HUES64 (cell line): ENCODE measurements around the gene PLEKHM3.

Source experiments
- H3K27ac ChIP-seq: 2 replicates; pipeline ENCODE4 v1.7.0; 2013; ENCODE audit warnings: low read depth, low read length, inconsistent platforms
- H3K27me3 ChIP-seq: 2 replicates; pipeline ENCODE4 v1.6.1; 2013; ENCODE audit warnings: mild to moderate bottlenecking, low read length; ENCODE audit not compliant: insufficient read depth
- H3K36me3 ChIP-seq: 2 replicates; pipeline ENCODE4 v1.6.1; 2013; ENCODE audit warnings: mild to moderate bottlenecking, low read length; ENCODE audit not compliant: insufficient read depth
- H3K4me1 ChIP-seq: 2 replicates; pipeline ENCODE4 v1.6.1; 2013; ENCODE audit warnings: mild to moderate bottlenecking, low read length, moderate library complexity; ENCODE audit not compliant: insufficient read depth
- H3K4me3 ChIP-seq: 2 replicates; pipeline ENCODE4 v1.5.1; 2013; ENCODE audit warnings: mild to moderate bottlenecking, low read length, moderate library complexity
- H3K9ac ChIP-seq: 2 replicates; pipeline ENCODE4 v1.6.1; 2013; ENCODE audit warnings: mild to moderate bottlenecking, low read depth, low read length
- H3K9me3 ChIP-seq: 2 replicates; pipeline ENCODE4 v1.6.1; 2013; ENCODE audit warnings: low read depth, low read length; ENCODE audit not compliant: insufficient read depth
- WGBS: fragments of 150-250, 120-280 bp; methylation state at CpG from one replicate; pipeline ENCODE4 v1.1.7; 2013; ENCODE audit warnings: missing lambda C conversion rate; 5-methylcytosine and 5-hydroxymethylcytosine counted together

The PLEKHM3 gene

DNA sequence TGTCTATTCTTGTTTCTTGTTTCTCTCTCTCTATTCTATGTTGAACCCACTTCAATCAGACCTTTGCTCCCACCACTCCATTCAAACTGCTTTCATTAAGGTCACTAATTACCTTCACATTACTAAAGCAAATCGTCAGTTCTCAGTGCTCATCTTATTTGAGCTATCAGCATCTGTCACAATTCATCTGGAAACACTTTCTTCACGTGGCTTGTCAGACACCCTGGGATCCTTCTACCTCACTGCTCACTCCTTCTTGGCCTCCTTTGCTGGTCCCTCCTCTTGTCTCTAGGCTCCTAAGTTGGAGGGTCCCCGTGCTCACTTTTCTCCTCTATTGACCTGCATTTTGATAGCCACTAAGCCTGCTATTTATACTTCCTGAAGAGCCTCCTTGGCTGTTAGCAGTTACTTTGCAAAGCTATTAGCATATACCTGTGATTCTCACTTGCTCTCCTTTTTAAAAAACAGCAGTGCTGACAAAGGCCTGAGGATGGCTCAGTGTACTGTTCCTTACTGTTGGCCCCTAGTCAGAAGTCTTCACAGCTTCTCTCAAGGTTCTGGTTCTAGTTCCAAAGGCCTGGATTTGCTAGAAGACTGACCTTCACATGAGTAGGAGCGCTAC, 80.2 kb downstream of the PLEKHM3 start:
- H3K4me3 ChIP-seq = no peak overlapping the region
- no peaks in the 10 kb centered on the region for H3K9me3 ChIP-seq
- H3K36me3 ChIP-seq = no peaks in the 10 kb centered on the region
- no peak overlapping the region for H3K27ac ChIP-seq
- whole genome bisulfite sequencing = 57% methylated on average over 4 of the region's 4 CpGs
- no peak overlapping the region for H3K9ac ChIP-seq
- H3K27me3 ChIP-seq = no peaks in the 10 kb centered on the region
- peaks cover 9% of the 10 kb centered on the region for H3K4me1 ChIP-seq

DNA sequence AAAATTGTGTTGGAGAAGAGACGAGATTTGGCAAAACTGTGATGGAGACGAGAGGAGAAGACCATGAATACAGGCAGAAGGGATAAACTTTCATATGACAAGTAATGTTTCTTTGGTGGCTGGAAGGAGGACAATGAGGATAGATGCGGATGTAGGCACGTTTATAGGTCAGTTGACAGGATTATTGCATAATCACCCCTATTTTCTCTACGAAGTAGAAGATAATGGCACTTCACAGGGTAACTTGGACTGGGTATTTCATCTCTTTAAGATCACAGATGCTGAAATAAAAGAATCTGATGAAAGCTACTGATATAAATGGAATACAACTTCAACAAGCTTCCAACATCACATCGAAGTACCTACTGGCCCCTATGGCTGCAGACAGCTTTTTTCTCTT, 81.0 kb downstream of the PLEKHM3 start:
- 94% methylated on average over 6 of the region's 6 CpGs for WGBS

DNA sequence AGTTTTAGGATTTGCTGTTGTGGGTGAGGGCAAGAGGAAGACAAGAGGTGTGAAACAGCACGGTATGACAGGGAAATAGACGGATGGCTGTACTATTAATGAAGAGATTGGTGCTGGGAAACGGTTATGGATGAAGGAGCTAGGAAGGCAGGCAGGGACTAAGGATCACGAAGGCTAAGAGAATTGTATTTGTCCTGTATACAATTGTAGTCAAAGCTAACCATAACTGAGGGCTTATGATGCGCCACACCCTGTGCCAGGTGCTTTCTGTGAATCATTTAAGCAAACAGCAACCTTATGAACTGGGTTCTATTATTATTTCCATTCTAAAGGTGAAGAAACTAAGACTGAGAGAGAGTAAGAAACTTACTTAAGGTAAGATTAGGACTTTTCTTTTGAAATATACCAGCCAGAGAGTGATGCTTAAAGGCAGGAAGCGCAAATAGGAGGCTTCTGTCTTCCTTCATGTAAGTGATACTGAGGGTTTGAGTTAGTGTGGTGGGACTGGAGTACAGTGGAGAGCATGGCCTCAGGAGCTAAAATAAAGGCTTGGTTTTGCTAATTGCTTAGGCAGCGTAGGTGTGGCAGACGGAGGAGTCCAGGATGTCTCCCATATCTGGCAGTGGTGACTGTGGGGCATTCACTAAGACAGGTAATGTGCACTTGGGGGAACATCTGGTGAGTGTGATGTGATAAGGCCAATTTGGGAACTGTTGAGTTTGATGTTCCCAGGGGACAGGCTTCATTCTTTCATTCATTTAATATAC, 85.8 kb downstream of the PLEKHM3 start:
- Histone ChIP-seq H3K4me3 (no peak overlapping the region), H3K4me1 (peaks cover 8% of the 10 kb centered on the region), H3K27ac (no peak overlapping the region), H3K36me3 (no peaks in the 10 kb centered on the region), H3K27me3 (no peaks in the 10 kb centered on the region), H3K9ac (no peak overlapping the region), H3K9me3 (no peaks in the 10 kb centered on the region)
- WGBS = 90% methylated on average over 8 of the region's 8 CpGs

More for the DNA sequence above, 81.0 kb downstream of the PLEKHM3 start:
- no peaks in the 10 kb centered on the region for H3K27me3 ChIP-seq
- no peak overlapping the region for H3K9ac ChIP-seq
- no peak overlapping the region for H3K27ac ChIP-seq
- H3K9me3 ChIP-seq = no peaks in the 10 kb centered on the region
- H3K36me3 ChIP-seq = no peaks in the 10 kb centered on the region
- H3K4me1 ChIP-seq = peaks cover 1% of the 10 kb centered on the region; the same call in 1 of the 2 replicates
- H3K4me3 ChIP-seq = no peak overlapping the region

DNA sequence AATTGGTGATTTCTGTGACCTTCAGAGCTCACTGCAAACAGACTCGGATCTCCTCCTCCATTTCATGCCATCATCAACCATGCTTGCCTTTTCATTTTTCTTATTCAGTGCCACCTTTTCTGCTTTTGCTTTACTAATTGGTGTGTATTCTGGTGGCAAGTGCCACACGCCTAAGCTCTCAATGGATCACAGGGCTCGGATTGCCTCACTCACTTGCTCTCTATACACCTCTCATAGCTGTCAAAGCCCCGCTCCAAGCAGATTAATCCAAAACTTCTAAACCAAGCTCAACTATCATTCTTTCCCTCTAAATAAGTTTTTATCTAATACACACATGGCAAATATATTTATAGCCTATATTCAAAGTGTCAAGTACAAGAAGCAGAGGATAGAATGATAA, 86.4 kb downstream of the PLEKHM3 start:
- H3K4me3 ChIP-seq = no peak overlapping the region
- no peaks in the 10 kb centered on the region for H3K27me3 ChIP-seq
- H3K9me3 ChIP-seq = no peaks in the 10 kb centered on the region
- H3K4me1 ChIP-seq = peaks cover 14% of the 10 kb centered on the region
- no peak overlapping the region for H3K27ac ChIP-seq
- no peaks in the 10 kb centered on the region for H3K36me3 ChIP-seq
- WGBS = 88% methylated on average over 4 of the region's 4 CpGs
- no peak overlapping the region for H3K9ac ChIP-seq

DNA sequence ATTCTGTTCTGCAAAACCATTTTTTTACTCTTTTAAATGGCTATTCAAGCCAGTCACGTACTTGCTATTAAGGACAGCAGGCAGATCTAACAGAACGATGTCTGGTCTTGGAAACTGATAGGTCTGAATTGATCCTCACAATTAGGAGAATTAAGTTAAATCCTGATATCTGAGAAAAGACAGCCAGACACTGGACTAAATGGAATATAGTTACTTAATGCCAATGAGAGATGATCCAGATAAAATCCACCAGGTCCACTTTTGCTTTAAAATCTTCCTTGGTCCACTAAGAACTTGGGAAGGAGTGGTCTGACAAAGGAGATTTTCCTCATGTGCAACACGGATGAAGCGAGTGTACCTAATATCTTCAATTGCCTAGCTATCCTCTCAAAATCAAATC, 86.9 kb downstream of the PLEKHM3 start:
- H3K9ac ChIP-seq = no peak overlapping the region
- H3K4me1 ChIP-seq = peaks cover 19% of the 10 kb centered on the region
- H3K27me3 ChIP-seq = no peaks in the 10 kb centered on the region
- no peaks in the 10 kb centered on the region for H3K9me3 ChIP-seq
- no peak overlapping the region for H3K27ac ChIP-seq
- no peaks in the 10 kb centered on the region for H3K36me3 ChIP-seq
- no peak overlapping the region for H3K4me3 ChIP-seq
- 95% methylated on average over 4 of the region's 4 CpGs for WGBS

DNA sequence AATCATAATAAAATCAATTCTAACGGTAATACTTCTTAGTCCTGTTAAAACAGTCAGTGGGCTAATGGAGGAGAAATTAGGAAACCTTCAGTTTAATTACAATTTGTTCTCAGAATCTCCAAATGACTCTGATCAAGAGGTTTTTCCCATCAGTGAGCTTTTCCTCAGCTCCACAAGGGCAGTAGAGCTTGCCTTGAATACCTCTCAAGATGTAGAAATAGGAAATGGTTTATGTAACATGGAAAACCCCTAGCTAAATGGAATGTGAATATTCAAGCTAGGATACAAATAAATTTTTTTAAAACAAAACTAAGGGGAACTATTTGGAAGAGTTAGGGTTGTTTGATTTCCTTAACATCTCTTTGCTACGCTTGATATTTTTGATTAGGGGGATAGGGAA, 87.5 kb downstream of the PLEKHM3 start:
- H3K9ac ChIP-seq = no peak overlapping the region
- H3K4me3 ChIP-seq = no peak overlapping the region
- 94% methylated on average over 2 of the region's 2 CpGs for WGBS
- H3K27ac ChIP-seq = no peak overlapping the region
- H3K4me1 ChIP-seq = peaks cover 24% of the 10 kb centered on the region
- no peaks in the 10 kb centered on the region for H3K9me3 ChIP-seq
- no peaks in the 10 kb centered on the region for H3K27me3 ChIP-seq
- H3K36me3 ChIP-seq = no peaks in the 10 kb centered on the region

DNA sequence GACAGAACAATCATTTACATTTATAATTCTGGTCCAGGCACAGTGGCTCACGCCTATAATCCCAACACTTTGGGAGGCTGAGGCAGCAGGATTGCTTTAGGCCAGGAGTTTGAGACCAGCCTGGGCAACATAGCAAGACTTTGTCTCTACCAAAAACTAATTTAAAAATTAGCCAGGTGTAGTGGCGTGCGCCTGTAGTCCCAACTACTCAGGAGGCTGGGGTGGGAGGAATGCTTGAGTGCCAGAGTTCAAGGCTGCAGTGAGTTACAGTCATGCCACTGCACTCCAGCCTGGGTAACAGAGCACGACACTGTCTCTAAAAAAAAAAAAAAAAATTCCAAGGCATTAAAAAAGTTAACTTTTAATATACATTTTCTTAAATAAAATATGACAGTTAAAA, 88.1 kb downstream of the PLEKHM3 start:
- Histone ChIP-seq H3K27me3 (no peaks in the 10 kb centered on the region), H3K9me3 (no peaks in the 10 kb centered on the region), H3K9ac (no peak overlapping the region), H3K27ac (no peak overlapping the region), H3K4me1 (peaks cover 24% of the 10 kb centered on the region), H3K36me3 (no peaks in the 10 kb centered on the region), H3K4me3 (no peak overlapping the region)
- 94% methylated on average over 3 of the region's 4 CpGs for WGBS

DNA sequence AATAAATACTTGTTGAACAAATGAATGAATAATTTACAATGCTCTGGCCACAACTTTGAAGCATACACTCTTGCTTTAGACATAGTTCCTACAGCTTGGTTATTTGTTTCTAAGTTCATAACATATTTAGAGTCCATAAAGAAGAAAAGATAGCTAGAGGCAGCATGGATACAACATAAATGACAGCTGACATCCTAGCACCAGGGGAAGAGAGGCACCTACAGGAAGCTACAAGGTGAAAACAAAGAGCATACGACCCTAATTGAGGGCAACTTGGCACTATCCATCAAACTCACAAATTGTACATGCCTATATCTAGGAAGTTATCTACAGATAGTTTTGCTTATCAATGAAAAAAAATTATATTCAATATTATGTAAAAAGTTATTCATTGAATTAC, 88.9 kb downstream of the PLEKHM3 start:
- Histone ChIP-seq H3K36me3 (no peaks in the 10 kb centered on the region), H3K4me1 (peaks cover 24% of the 10 kb centered on the region), H3K27ac (no peak overlapping the region), H3K27me3 (no peaks in the 10 kb centered on the region), H3K9ac (no peak overlapping the region), H3K4me3 (no peak overlapping the region), H3K9me3 (no peaks in the 10 kb centered on the region)
- 70% methylated on average over 1 of the region's 1 CpG for WGBS

DNA sequence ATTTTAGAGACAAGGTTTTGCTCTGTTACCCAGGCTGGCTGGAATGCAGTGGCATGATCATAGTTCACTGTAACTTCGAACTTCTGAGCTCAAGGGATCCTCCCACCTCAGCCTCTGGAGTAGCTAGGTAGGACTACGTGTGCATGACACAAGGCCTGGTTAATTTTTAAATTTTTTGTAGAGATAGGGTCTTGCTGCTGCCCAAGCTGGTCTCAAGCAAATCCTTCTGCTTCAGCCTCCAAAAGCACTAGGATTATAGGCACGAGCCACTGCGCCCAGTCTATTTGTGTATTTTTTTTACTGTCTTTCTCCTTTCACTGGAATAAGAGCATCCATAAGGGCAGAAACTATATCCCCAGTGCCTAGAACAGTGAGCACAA, 89.3 kb downstream of the PLEKHM3 start:
- 89% methylated on average over 4 of the region's 4 CpGs for WGBS
- H3K9ac ChIP-seq = no peak overlapping the region

DNA sequence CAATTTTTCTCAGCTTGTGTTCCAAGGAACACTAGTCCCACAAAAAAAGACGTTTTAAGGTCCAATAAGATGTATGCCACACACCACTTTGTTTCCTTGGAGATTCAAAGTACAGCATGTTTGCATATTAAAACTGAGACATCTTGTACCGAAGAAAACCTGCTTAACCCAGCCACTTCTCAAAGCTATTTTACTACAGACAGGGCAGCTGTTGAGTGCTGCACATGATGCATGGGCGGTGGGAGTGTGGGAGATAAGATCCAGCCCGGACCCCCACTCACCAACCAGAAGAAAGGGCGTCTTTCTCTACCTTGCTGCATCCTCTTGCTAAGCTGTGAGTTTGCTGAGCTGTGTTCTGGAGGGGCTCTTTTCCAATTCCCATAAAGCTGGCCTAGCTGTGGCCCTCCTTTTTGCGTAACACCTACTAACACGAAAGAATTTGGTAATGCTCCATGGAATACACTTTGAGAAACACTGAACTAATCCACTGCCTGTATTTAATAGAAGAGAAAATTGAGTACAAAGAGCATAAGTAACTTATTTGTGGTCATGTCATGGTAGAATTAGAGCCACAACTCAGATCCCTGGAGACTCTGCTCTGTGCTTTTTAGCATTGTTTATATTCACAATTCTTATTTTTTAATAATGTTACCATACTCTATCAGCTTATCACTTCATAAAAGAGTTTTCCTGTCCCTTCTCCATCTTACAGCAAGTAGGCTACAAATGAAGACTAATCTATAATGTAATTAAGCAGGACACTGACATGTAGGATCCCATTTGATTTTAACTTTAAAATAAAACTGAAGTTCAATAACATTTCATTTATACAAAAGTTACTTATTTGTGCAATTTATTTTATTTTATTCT, 90.0 kb downstream of the PLEKHM3 start:
- H3K27me3 ChIP-seq = no peaks in the 10 kb centered on the region
- H3K4me3 ChIP-seq = no peak overlapping the region
- peaks cover 30% of the 10 kb centered on the region for H3K4me1 ChIP-seq
- H3K36me3 ChIP-seq = no peaks in the 10 kb centered on the region
- no peak overlapping the region for H3K9ac ChIP-seq
- H3K27ac ChIP-seq = no peak overlapping the region
- no peaks in the 10 kb centered on the region for H3K9me3 ChIP-seq
- WGBS = 88% methylated on average over 5 of the region's 7 CpGs

More for the DNA sequence above, 89.3 kb downstream of the PLEKHM3 start:
- H3K4me1 ChIP-seq = peaks cover 24% of the 10 kb centered on the region
- no peak overlapping the region for H3K4me3 ChIP-seq
- H3K36me3 ChIP-seq = no peaks in the 10 kb centered on the region
- H3K27me3 ChIP-seq = no peaks in the 10 kb centered on the region
- H3K9me3 ChIP-seq = no peaks in the 10 kb centered on the region
- H3K27ac ChIP-seq = no peak overlapping the region

DNA sequence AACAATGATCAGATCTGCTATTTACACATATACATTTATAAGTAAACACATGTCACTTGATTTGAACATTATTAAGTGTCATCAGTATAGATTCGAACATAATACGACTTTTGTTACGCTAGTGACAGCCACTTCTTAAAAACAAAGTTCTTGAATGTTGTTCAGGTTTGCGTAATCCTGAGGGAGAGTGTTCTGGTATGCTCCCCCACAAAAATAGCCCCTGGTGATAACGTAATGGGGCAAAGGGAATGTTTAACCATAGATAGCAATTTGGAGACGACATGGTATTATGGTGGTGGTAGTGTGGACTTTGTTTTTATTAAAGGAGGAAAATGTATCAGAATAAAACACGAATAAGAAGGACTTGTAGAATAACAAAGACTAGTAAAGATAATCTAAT, 90.6 kb downstream of the PLEKHM3 start:
- Histone ChIP-seq H3K36me3 (no peaks in the 10 kb centered on the region), H3K27me3 (no peaks in the 10 kb centered on the region), H3K27ac (no peak overlapping the region), H3K4me1 (peaks cover 30% of the 10 kb centered on the region), H3K4me3 (no peak overlapping the region), H3K9me3 (no peaks in the 10 kb centered on the region), H3K9ac (no peak overlapping the region)
- 91% methylated on average over 7 of the region's 7 CpGs for WGBS
